ENCODE measurements around the gene CNTD1. TPM values are rescaled to one million over a fixed set of nuclear protein-coding genes. Genes with fewer than 3 reads are reported as not detected.

The CNTD1 gene
- total RNA-seq (2014; rRNA removed; shearing (Covaris generic)) (0.06 TPM in 1 of 2 replicates, not detected in the other), total RNA-seq (2022) (not detected in 2 replicates), Bru-seq, nascent RNA (percentile 12 among the genes with signal in this experiment), BruChase-seq, experiment 1, labeled RNA remaining after a 6-hour chase (percentile 15 among the genes with signal in this experiment), BruChase-seq, experiment 2, labeled RNA remaining after a 2-hour chase (percentile 9 among the genes with signal in this experiment)
- long read RNA-seq, partial matches to known transcripts, result 0 of 11 reads
- long read RNA-seq, other reads (novel, unspliced or antisense), result 11 of 11 reads

GRCh38 chr17:42798383-42799380 lies at the start of gene CNTD1, which contains the start of gene COA3:
Gene CNTD1, plus strand, starts transcription at chr17:42798861. Its CDS starts 207 bp downstream, at chr17:42799068.
Gene COA3, minus strand, starts transcription at chr17:42798704. Its CDS starts 23 bp downstream, at chr17:42798681.
- intact Hi-C loops (cut with micrococcal nuclease; ENCODE audit: unreplicated experiment), result no loop called here
- CTCF ChIA-PET (ENCODE audit: unreplicated experiment), result interaction anchor here (0.6 kb wide), 1 partner anchor 59 kb away, joined by 3 read pairs; no protein-coding TSS in a partner anchor
- no peaks in the 10 kb centered on the region for H3K9me2 ChIP-seq (ENCODE audit: insufficient read depth, low read length)
- H4K20me1 ChIP-seq (ENCODE audit: insufficient read depth, low read length), result no peaks in the 10 kb centered on the region
- peak within 1 kb of the TSS; percentile 64; the same call in 1 of the 2 replicates for H2AFZ ChIP-seq (ENCODE audit: low read length)
- BruUV-seq (replicated peaks), result no TSS peak
- peak; percentile 72 for DNase-seq (ENCODE audit: low spot score)
- TF ChIP-seq EZH2phosphoT487 (IDR thresholded peaks at IDR 0.05; ENCODE audit: borderline replicate concordance, low read depth, low read length) (no peak), CTCF (conservative IDR thresholded peaks at IDR 0.05; ENCODE audit: low read length) (no peak)
- peak within 1 kb of the TSS; percentile 76 for H3K4me3 ChIP-seq (ENCODE audit: low read depth, low read length, poor library complexity, severe bottlenecking)
- no peaks in the 10 kb centered on the region for H3K4me1 ChIP-seq (ENCODE audit: insufficient read depth, low read length, poor library complexity, severe bottlenecking)
- no peaks in the 10 kb centered on the region for H3K79me2 ChIP-seq (ENCODE audit: insufficient read depth, low read depth, low read length)
- no peaks in the 10 kb centered on the region for H3K36me3 ChIP-seq (ENCODE audit: insufficient read depth, low read length)
- H3K27ac ChIP-seq (ENCODE audit: low read depth, low read length, poor library complexity, severe bottlenecking), result no peak within 1 kb of the TSS
- H3K4me2 ChIP-seq (ENCODE audit: low read length), result peak within 1 kb of the TSS; percentile 67
- POLR2A ChIA-PET, result interaction anchor here (1.1 kb wide), 1 partner anchor 23 kb away, joined by 3 read pairs; no protein-coding TSS in a partner anchor
- no peaks in the 10 kb centered on the region for H3K9me3 ChIP-seq (ENCODE audit: low read length)

GRCh38 chr17:42748908-42749798 lies 49.5 kb upstream of the CNTD1 start:
- no peaks in the 10 kb centered on the region for H3K36me3 ChIP-seq (ENCODE audit: insufficient read depth, low read length)
- no peak overlapping the region for H2AFZ ChIP-seq (ENCODE audit: low read length)
- no peak overlapping the region for H3K4me3 ChIP-seq (ENCODE audit: low read depth, low read length, poor library complexity, severe bottlenecking)
- no peaks in the 10 kb centered on the region for H3K9me3 ChIP-seq (ENCODE audit: low read length)
- H3K9me2 ChIP-seq (ENCODE audit: insufficient read depth, low read length), result no peaks in the 10 kb centered on the region
- no peaks in the 10 kb centered on the region for H4K20me1 ChIP-seq (ENCODE audit: insufficient read depth, low read length)
- no peak for DNase-seq (ENCODE audit: low spot score)
- H3K27ac ChIP-seq (ENCODE audit: low read depth, low read length, poor library complexity, severe bottlenecking), result no peak overlapping the region
- POLR2A ChIA-PET, result interaction anchor here (0.6 to 1.2 kb wide), 5 partner anchors 10 to 236 kb away, joined by 3 to 8 read pairs (median 3); no protein-coding TSS in a partner anchor
- intact Hi-C loops (cut with micrococcal nuclease; ENCODE audit: unreplicated experiment), result no loop called here
- CTCF ChIA-PET (ENCODE audit: unreplicated experiment), result no interaction called here
- no peak overlapping the region for H3K4me2 ChIP-seq (ENCODE audit: low read length)
- TF ChIP-seq EZH2phosphoT487 (IDR thresholded peaks at IDR 0.05; ENCODE audit: borderline replicate concordance, low read depth, low read length) (no peak), CTCF (conservative IDR thresholded peaks at IDR 0.05; ENCODE audit: low read length) (no peak)
- no TSS peak for BruUV-seq (replicated peaks)
- H3K4me1 ChIP-seq (ENCODE audit: insufficient read depth, low read length, poor library complexity, severe bottlenecking), result peaks cover 4% of the 10 kb centered on the region
- no peaks in the 10 kb centered on the region; the same call in 1 of the 2 replicates for H3K79me2 ChIP-seq (ENCODE audit: insufficient read depth, low read depth, low read length)

Data from OCI-LY7 (cell line).